ENCODE data around the gene REEP3. TPM values are rescaled to one million over a fixed set of nuclear protein-coding genes. Genes with fewer than 3 reads are reported as not detected.
"Not testable (repeated sequence)": the region's sequence is repeated elsewhere in the genome, so short reads cannot be mapped to it uniquely, and the experiment has no call there.

The REEP3 gene
- total RNA-seq, 2 donors from 2014 or later, result 12.7 to 14.8 TPM

GRCh38 chr10:63644418-63645142 is 123.4 kb downstream of the REEP3 start:
- ATAC-seq (peak in 1 of 2 donors; percentile 11), DNase-seq (ENCODE audit: low spot score) (no peak)
- Mint-ChIP-seq H3K4me3 (no peak overlapping the region), H3K9me3 (no peaks in the 10 kb centered on the region), H3K4me1 (ENCODE audit: low read depth in 2 of 2) (no peaks in the 10 kb centered on the region), H3K27me3 (peaks cover 7 to 10% of the 10 kb centered on the region in 2 donors), H3K27ac (no peak overlapping the region), H3K36me3 (no peaks in the 10 kb centered on the region)

- H3K27me3 Mint-ChIP-seq, result peaks cover 7 to 10% of the 10 kb centered on the region in 2 donors
- ATAC-seq (peak in 1 of 2 donors; percentile 24), DNase-seq (ENCODE audit: low spot score) (no peak)
- H3K4me1 Mint-ChIP-seq (ENCODE audit: low read depth in 2 of 2), result no peaks in the 10 kb centered on the region
- no peaks in the 10 kb centered on the region for H3K36me3 Mint-ChIP-seq
- H3K4me3 Mint-ChIP-seq, result no peak overlapping the region
- no peak overlapping the region for H3K27ac Mint-ChIP-seq
- no peaks in the 10 kb centered on the region for H3K9me3 Mint-ChIP-seq
Observed at GRCh38 chr10:63645195-63645594, 124.0 kb downstream of the REEP3 start.

GRCh38 chr10:63646491-63646890 is 125.3 kb downstream of the REEP3 start:
- Mint-ChIP-seq H3K36me3 (no peaks in the 10 kb centered on the region), H3K4me3 (no peak overlapping the region), H3K4me1 (ENCODE audit: low read depth in 2 of 2) (no peaks in the 10 kb centered on the region), H3K27me3 (peaks cover 10% of the 10 kb centered on the region in 2 donors), H3K9me3 (no peaks in the 10 kb centered on the region), H3K27ac (no peak overlapping the region)
- ATAC-seq (no peak), DNase-seq (ENCODE audit: low spot score) (no peak)

- ATAC-seq, result no peak
- Mint-ChIP-seq H3K36me3 (no peaks in the 10 kb centered on the region), H3K4me3 (no peak overlapping the region), H3K27ac (no peak overlapping the region), H3K4me1 (ENCODE audit: low read depth in 2 of 2) (no peaks in the 10 kb centered on the region), H3K9me3 (no peaks in the 10 kb centered on the region), H3K27me3 (peaks cover 7 to 15% of the 10 kb centered on the region in 2 donors)
- no peak for DNase-seq (ENCODE audit: low spot score)
Observed at GRCh38 chr10:63651864-63652263, 130.7 kb downstream of the REEP3 start.

GRCh38 chr10:63653747-63654146 is 132.5 kb downstream of the REEP3 start:
- no peaks in the 10 kb centered on the region for H3K9me3 Mint-ChIP-seq
- no peak overlapping the region for H3K4me3 Mint-ChIP-seq
- ATAC-seq (no peak), DNase-seq (ENCODE audit: low spot score) (no peak)
- H3K27ac Mint-ChIP-seq, result no peak overlapping the region
- no peaks in the 10 kb centered on the region for H3K36me3 Mint-ChIP-seq
- peaks cover 5% of the 10 kb centered on the region in 2 donors for H3K27me3 Mint-ChIP-seq
- no peaks in the 10 kb centered on the region for H3K4me1 Mint-ChIP-seq (ENCODE audit: low read depth in 2 of 2)

GRCh38 chr10:63657761-63658160 is 136.6 kb downstream of the REEP3 start:
- no peaks in the 10 kb centered on the region for H3K4me1 Mint-ChIP-seq (ENCODE audit: low read depth in 2 of 2)
- no peak for ATAC-seq
- H3K36me3 Mint-ChIP-seq, result no peaks in the 10 kb centered on the region
- no peaks in the 10 kb centered on the region for H3K9me3 Mint-ChIP-seq
- no peak overlapping the region for H3K27ac Mint-ChIP-seq
- peaks cover 0 to 5% of the 10 kb centered on the region in 2 donors for H3K27me3 Mint-ChIP-seq
- DNase-seq (ENCODE audit: low spot score), result no peak
- no peak overlapping the region for H3K4me3 Mint-ChIP-seq

- not testable (repeated sequence) for H3K4me3 Mint-ChIP-seq; H3K9me3 Mint-ChIP-seq; DNase-seq (ENCODE audit: low spot score); ATAC-seq; H3K36me3 Mint-ChIP-seq; H3K27me3 Mint-ChIP-seq; H3K4me1 Mint-ChIP-seq (ENCODE audit: low read depth in 2 of 2); H3K27ac Mint-ChIP-seq
Observed at GRCh38 chr10:63660941-63661340, 139.7 kb downstream of the REEP3 start.

GRCh38 chr10:63661347-63661746 is 140.1 kb downstream of the REEP3 start:
- no peak for ATAC-seq
- no peaks in the 10 kb centered on the region for H3K9me3 Mint-ChIP-seq
- H3K27me3 Mint-ChIP-seq, result peaks cover 0 to 2% of the 10 kb centered on the region in 2 donors
- H3K4me1 Mint-ChIP-seq (ENCODE audit: low read depth in 2 of 2), result no peaks in the 10 kb centered on the region
- no peak overlapping the region for H3K27ac Mint-ChIP-seq
- no peak for DNase-seq (ENCODE audit: low spot score)
- no peak overlapping the region for H3K4me3 Mint-ChIP-seq
- no peaks in the 10 kb centered on the region for H3K36me3 Mint-ChIP-seq

GRCh38 chr10:63664341-63664885 is 143.2 kb downstream of the REEP3 start:
- no peaks in the 10 kb centered on the region for H3K4me1 Mint-ChIP-seq (ENCODE audit: low read depth in 2 of 2)
- H3K27me3 Mint-ChIP-seq, result peaks cover 0 to 2% of the 10 kb centered on the region in 2 donors
- H3K9me3 Mint-ChIP-seq, result no peaks in the 10 kb centered on the region
- DNase-seq (ENCODE audit: low spot score), result no peak
- ATAC-seq, result no peak
- no peaks in the 10 kb centered on the region for H3K36me3 Mint-ChIP-seq
- no peak overlapping the region for H3K27ac Mint-ChIP-seq
- H3K4me3 Mint-ChIP-seq, result no peak overlapping the region

GRCh38 chr10:63665006-63665580 is 143.9 kb downstream of the REEP3 start:
- not testable (repeated sequence) for H3K27ac Mint-ChIP-seq; DNase-seq (ENCODE audit: low spot score); ATAC-seq; H3K36me3 Mint-ChIP-seq; H3K4me1 Mint-ChIP-seq (ENCODE audit: low read depth in 2 of 2); H3K9me3 Mint-ChIP-seq; H3K4me3 Mint-ChIP-seq; H3K27me3 Mint-ChIP-seq

GRCh38 chr10:63665670-63666134 is 144.5 kb downstream of the REEP3 start:
- Mint-ChIP-seq H3K9me3 (no peaks in the 10 kb centered on the region), H3K36me3 (no peaks in the 10 kb centered on the region), H3K27me3 (peaks cover 0 to 4% of the 10 kb centered on the region in 2 donors), H3K4me1 (ENCODE audit: low read depth in 2 of 2) (no peaks in the 10 kb centered on the region), H3K4me3 (no peak overlapping the region), H3K27ac (no peak overlapping the region)
- DNase-seq (ENCODE audit: low spot score), result no peak
- no peak for ATAC-seq

- Mint-ChIP-seq H3K27ac (no peak overlapping the region), H3K4me1 (ENCODE audit: low read depth in 2 of 2) (no peaks in the 10 kb centered on the region), H3K9me3 (no peaks in the 10 kb centered on the region), H3K36me3 (no peaks in the 10 kb centered on the region), H3K4me3 (no peak overlapping the region), H3K27me3 (peaks cover 6 to 8% of the 10 kb centered on the region in 2 donors)
- DNase-seq (ENCODE audit: low spot score), result no peak
- peak in 1 of 2 donors; percentile 62 for ATAC-seq
Observed at GRCh38 chr10:63666836-63667383, 145.7 kb downstream of the REEP3 start.

GRCh38 chr10:63667596-63668480 is 146.6 kb downstream of the REEP3 start:
- H3K27me3 Mint-ChIP-seq, result peaks cover 10 to 11% of the 10 kb centered on the region in 2 donors
- no peaks in the 10 kb centered on the region for H3K9me3 Mint-ChIP-seq
- DNase-seq (ENCODE audit: low spot score) (no peak), ATAC-seq (no peak)
- H3K36me3 Mint-ChIP-seq, result no peaks in the 10 kb centered on the region
- H3K4me3 Mint-ChIP-seq, result no peak overlapping the region
- no peak overlapping the region for H3K27ac Mint-ChIP-seq
- H3K4me1 Mint-ChIP-seq (ENCODE audit: low read depth in 2 of 2), result no peaks in the 10 kb centered on the region
